ENCODE data around the gene ASB13.

Gene ASB13

DNA sequence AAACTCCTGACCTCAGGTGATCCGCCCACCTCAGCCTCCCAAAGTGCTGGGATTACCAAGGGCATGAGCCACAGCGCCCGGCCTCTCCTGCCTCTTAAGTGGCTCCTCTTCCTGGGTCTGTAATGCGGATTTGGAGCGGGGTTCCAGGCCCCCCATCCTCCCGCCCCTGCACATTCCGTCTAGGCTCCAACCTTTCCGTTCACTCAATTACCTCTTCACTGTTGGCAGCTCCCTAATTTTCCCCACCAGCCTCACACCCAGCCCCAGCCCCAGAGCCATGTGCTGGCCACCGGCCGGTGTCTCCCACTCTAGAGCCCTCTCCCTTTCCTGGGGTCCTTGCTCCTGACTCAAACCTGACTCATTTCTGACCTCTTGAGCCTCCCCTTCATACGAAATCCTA, 16.6 kb downstream of the ASB13 start:
- H3K4me3 ChIP-seq (ENCODE audit: low read depth, low read length) = no peak overlapping the region
- TF ChIP-seq, protein P1, sequence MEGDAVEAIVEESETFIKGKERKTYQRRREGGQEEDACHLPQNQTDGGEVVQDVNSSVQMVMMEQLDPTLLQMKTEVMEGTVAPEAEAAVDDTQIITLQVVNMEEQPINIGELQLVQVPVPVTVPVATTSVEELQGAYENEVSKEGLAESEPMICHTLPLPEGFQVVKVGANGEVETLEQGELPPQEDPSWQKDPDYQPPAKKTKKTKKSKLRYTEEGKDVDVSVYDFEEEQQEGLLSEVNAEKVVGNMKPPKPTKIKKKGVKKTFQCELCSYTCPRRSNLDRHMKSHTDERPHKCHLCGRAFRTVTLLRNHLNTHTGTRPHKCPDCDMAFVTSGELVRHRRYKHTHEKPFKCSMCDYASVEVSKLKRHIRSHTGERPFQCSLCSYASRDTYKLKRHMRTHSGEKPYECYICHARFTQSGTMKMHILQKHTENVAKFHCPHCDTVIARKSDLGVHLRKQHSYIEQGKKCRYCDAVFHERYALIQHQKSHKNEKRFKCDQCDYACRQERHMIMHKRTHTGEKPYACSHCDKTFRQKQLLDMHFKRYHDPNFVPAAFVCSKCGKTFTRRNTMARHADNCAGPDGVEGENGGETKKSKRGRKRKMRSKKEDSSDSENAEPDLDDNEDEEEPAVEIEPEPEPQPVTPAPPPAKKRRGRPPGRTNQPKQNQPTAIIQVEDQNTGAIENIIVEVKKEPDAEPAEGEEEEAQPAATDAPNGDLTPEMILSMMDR (IDR thresholded peaks at IDR 0.05; ENCODE audit: low read depth, low read length) = no peak
- no peak for DNase-seq (ENCODE audit: low read depth, low spot score)
- in situ Hi-C loops (cut with HindIII; ENCODE audit: low sequenced_read_pairs) = no loop called here

DNA sequence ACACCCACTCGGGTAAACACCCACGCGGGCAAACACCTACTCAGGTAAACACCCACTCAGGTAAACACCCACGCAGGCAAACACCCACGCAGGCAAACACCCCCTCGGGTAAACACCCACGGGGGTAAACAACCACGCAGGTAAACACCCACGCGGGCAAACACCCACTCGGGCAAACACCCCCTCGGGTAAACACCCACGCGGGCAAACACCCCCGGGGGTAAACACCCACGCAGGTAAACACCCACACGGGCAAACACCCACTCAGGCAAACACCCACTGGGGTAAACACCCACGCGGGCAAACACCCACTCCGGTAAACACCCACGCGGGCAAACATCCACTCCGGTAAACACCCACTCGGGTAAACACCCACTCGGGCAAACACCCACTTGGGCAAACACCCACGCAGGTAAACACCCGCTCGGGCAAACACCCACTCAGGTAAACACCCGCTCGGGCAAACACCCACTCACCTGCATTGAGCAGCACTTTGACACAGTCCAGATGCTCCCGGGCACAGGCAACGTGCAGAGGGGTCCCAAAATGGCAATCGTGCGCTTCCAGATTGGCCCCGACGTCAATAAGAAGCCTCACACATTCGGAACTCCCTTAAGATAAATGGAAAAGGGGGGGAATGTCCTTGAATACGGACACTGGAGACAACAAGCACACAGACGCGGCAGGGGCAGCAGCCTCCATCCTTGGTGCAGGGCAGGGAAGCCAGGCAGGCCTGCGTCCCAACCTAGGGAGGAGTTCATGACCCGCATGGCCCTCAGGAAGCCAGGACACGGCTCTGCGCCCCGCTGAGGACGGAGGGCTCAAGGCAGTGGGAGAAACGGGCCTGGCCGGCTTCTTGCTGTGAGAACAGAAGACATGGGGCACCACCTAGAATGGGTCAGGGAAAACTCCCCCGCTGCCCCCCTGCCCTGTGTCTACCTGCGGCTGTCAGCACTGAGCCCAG, 17.6 kb downstream of the ASB13 start:
- in situ Hi-C loops (cut with HindIII; ENCODE audit: low sequenced_read_pairs) = no loop called here
- TF ChIP-seq, protein P1 (IDR thresholded peaks at IDR 0.05; ENCODE audit: low read depth, low read length) = no peak
- H3K4me3 ChIP-seq (ENCODE audit: low read depth, low read length) = no peak overlapping the region
- DNase-seq (ENCODE audit: low read depth, low spot score) = no peak

DNA sequence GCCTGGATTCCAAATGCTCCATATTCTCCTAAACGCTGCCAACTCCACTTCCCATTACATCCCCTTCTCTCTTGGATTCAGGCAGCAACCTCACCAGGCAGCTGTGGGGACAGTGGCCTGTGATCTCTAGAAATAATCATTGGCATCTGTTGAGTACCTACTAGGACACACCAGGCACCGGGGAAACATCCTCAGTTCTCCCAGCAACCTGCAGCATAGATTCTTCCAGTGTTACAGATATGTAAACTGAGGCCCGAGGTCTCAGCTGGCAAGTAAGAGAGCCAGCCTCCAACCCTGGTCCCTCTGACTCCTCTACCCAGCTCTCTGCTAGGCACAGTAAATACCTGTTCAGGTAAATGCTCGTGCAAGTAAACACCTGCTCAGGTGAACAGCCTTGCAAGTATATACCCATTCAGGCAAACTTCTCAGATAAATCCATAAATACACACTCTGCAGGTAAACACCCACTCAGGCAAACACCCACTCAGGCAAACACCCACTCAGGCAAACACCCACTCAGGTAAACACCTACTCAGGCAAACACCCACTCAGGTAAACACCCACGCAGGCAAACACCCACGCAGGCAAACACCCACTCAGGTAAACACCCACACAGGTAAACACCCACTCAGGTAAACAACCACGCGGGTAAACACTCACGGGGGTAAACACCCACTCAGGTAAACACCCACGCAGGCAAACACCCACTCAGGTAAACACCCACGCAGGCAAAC, 18.7 kb downstream of the ASB13 start:
- TF ChIP-seq, protein P1 (IDR thresholded peaks at IDR 0.05; ENCODE audit: low read depth, low read length) = no peak
- DNase-seq (ENCODE audit: low read depth, low spot score) = no peak
- no peak overlapping the region for H3K4me3 ChIP-seq (ENCODE audit: low read depth, low read length)
- in situ Hi-C loops (cut with HindIII; ENCODE audit: low sequenced_read_pairs) = no loop called here

- TF ChIP-seq, protein P1 (IDR thresholded peaks at IDR 0.05; ENCODE audit: low read depth, low read length) = no peak
- DNase-seq (ENCODE audit: low read depth, low spot score) = no peak
- in situ Hi-C loops (cut with HindIII; ENCODE audit: low sequenced_read_pairs) = no loop called here
- no peak overlapping the region for H3K4me3 ChIP-seq (ENCODE audit: low read depth, low read length)
These were observed 20.3 kb downstream of the ASB13 start for GRCh38 chr10:5645944-5646617.

GRCh38 chr10:5645375-5645774, 21.0 kb downstream of the ASB13 start:
- DNase-seq (ENCODE audit: low read depth, low spot score) = no peak
- TF ChIP-seq, protein P1 (IDR thresholded peaks at IDR 0.05; ENCODE audit: low read depth, low read length) = no peak
- H3K4me3 ChIP-seq (ENCODE audit: low read depth, low read length) = no peak overlapping the region
- in situ Hi-C loops (cut with HindIII; ENCODE audit: low sequenced_read_pairs) = no loop called here

DNA sequence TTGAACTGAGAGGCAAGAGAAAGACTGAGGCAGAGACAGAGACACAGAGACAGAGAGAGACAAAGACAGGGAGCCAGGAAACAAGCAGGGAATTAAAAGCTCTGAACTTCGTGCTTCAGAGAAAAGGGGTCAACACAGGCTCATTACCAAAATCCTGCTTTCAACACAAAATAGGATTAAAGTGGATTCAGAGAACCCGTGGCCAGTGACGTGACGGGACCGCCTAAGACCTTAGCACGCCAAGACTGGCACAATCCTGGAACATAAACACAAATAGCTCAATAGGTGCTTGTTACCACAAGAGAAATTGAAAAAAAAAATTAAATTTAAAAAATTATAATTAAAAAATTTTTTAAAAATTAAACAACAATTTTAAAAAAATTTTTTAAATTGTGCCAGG, 21.5 kb downstream of the ASB13 start:
- no peak overlapping the region for H3K4me3 ChIP-seq (ENCODE audit: low read depth, low read length)
- in situ Hi-C loops (cut with HindIII; ENCODE audit: low sequenced_read_pairs) = no loop called here
- TF ChIP-seq, protein P1 (IDR thresholded peaks at IDR 0.05; ENCODE audit: low read depth, low read length) = no peak
- no peak for DNase-seq (ENCODE audit: low read depth, low spot score)
